ENCODE measurements around the gene AMPD1.
A peak's percentile ranks its signal among the peaks of the same experiment; 100 is the strongest.

AMPD1 gene

GRCh38 chr1:114695430-114696058, at the start of gene AMPD1:
AMPD1 (minus strand) TSS chr1:114695546; CDS start chr1:114695471, 75 bp downstream.
- no peak for DNase-seq (ENCODE audit: low read depth)

GRCh38 chr1:114741963-114742746, 46.8 kb upstream of the AMPD1 start:
- DNase-seq (ENCODE audit: low read depth): no peak

GRCh38 chr1:114740331-114740730, 45.0 kb upstream of the AMPD1 start:
- no peak for DNase-seq (ENCODE audit: low read depth)

GRCh38 chr1:114737314-114737849, 42.0 kb upstream of the AMPD1 start:
- DNase-seq (ENCODE audit: low read depth): no peak

GRCh38 chr1:114735479-114735878, 40.1 kb upstream of the AMPD1 start:
- DNase-seq (ENCODE audit: low read depth): no peak

- no peak for DNase-seq (ENCODE audit: low read depth)
These were observed 34.4 kb upstream of the AMPD1 start for GRCh38 chr1:114729782-114730181.

GRCh38 chr1:114728553-114728952, 33.2 kb upstream of the AMPD1 start:
- no peak for DNase-seq (ENCODE audit: low read depth)

GRCh38 chr1:114725230-114725629, 29.9 kb upstream of the AMPD1 start:
- no peak for DNase-seq (ENCODE audit: low read depth)

- DNase-seq (ENCODE audit: low read depth): no peak
These were observed 28.6 kb upstream of the AMPD1 start for GRCh38 chr1:114723915-114724314.

GRCh38 chr1:114723457-114723856, 28.1 kb upstream of the AMPD1 start:
- no peak for DNase-seq (ENCODE audit: low read depth)

- no peak for DNase-seq (ENCODE audit: low read depth)
These were observed 25.1 kb upstream of the AMPD1 start for GRCh38 chr1:114720492-114720891.

- DNase-seq (ENCODE audit: low read depth): no peak
These were observed 24.1 kb upstream of the AMPD1 start for GRCh38 chr1:114719424-114719787.

GRCh38 chr1:114718661-114719423, 23.5 kb upstream of the AMPD1 start:
- no peak for DNase-seq (ENCODE audit: low read depth)

GRCh38 chr1:114716304-114717170, 21.2 kb upstream of the AMPD1 start, which contains the start of gene NRAS:
NRAS (minus strand) TSS chr1:114716771; CDS start chr1:114716160, 611 bp downstream.
- DNase-seq (ENCODE audit: low read depth): peak; percentile 96

GRCh38 chr1:114715952-114716303, 20.6 kb upstream of the AMPD1 start:
- DNase-seq (ENCODE audit: low read depth): no peak

- no peak for DNase-seq (ENCODE audit: low read depth)
These were observed 17.6 kb upstream of the AMPD1 start for GRCh38 chr1:114712977-114713376.

- DNase-seq (ENCODE audit: low read depth): no peak
These were observed 15.0 kb upstream of the AMPD1 start for GRCh38 chr1:114710360-114710759.

- no peak for DNase-seq (ENCODE audit: low read depth)
These were observed 12.3 kb upstream of the AMPD1 start for GRCh38 chr1:114707604-114708003.

- no peak for DNase-seq (ENCODE audit: low read depth)
These were observed 7.9 kb upstream of the AMPD1 start for GRCh38 chr1:114703242-114703641.

GRCh38 chr1:114702737-114703136, 7.4 kb upstream of the AMPD1 start:
- DNase-seq (ENCODE audit: low read depth): no peak

GRCh38 chr1:114701931-114702330, 6.6 kb upstream of the AMPD1 start:
- DNase-seq (ENCODE audit: low read depth): no peak
